Right cardiac atrium (tissue), 5 donors: Measurements from ENCODE around the gene PRKCH. TPM values are rescaled to one million over a fixed set of nuclear protein-coding genes. Genes with fewer than 3 reads are reported as not detected.
A peak's percentile ranks its signal among the peaks of the same experiment; 100 is the strongest.

Experiments used
- ATAC-seq, 2 donors: fragments of 200-7000 bp; cut with Tn5 transposase; one replicate each; pipeline versions ENCODE4 v1.8.0 to v1.9.1; 2020; ENCODE audit warnings: moderate library complexity in 2 of 2, mild to moderate bottlenecking in 1 of 2
- DNase-seq, 3 donors: peaks; one replicate each; pipeline ENCODE4 v3.0.0-alpha.2; 2020
- H3K27ac ChIP-seq: one replicate; pipeline ENCODE4 v1.5.1; 2013; ENCODE audit warnings: mild to moderate bottlenecking, low read length, control low read depth, moderate library complexity
- H3K27me3 ChIP-seq: one replicate; pipeline ENCODE4 v1.6.1; 2013; ENCODE audit not compliant: control insufficient read depth, insufficient read depth
- H3K4me1 ChIP-seq: one replicate; pipeline ENCODE4 v1.6.1; 2013; ENCODE audit warnings: low read length; ENCODE audit not compliant: control insufficient read depth, insufficient read depth
- H3K4me3 ChIP-seq: one replicate; pipeline ENCODE4 v1.5.1; 2013; ENCODE audit warnings: low read length, control low read depth
- H3K9me3 ChIP-seq: one replicate; pipeline ENCODE4 v1.6.1; 2013; ENCODE audit warnings: low read length; ENCODE audit not compliant: control insufficient read depth
- WGBS: extraction: QIAGEN DNeasy Blood & Tissue Kit; methylation state at CpG from one replicate; pipeline ENCODE4 v1.1.7; 2013; 5-methylcytosine and 5-hydroxymethylcytosine counted together
- intact Hi-C, 4 donors: fragments of 100-400 bp; cut with DNase I; formaldehyde crosslinking; loops; one replicate each; pipeline versions ENCODE4 v1.11.0 to v1.14.0; 2022 to 2023
- polyA plus RNA-seq: library from polyadenylated mRNA; stranded (reverse); fragments of 200-250 nt; gene quantifications from one replicate; pipeline ENCODE4 v1.2.3, GENCODE V29; 2013
- total RNA-seq, 4 donors: library from RNA; stranded (reverse); fragmentation: NEBNext Ultra II Directional; extraction: Animal tissue kit (Norgen Biotek cat#: 25700); gene quantifications; one replicate each; pipeline ENCODE4 v1.2.1, GENCODE V29; 2021
- donor health status: healthy with polysubstance abuse.
- donor health status: DM: no; HTN: yes; CAD: no.
- donor health status: DM: no; HTN: no; CAD: no.
- donor health status: DM: no; HTN: yes; CAD: no; lungs with severe emphysema.
- donor health status: DM: yes; HTN: yes; CAD: no.

PRKCH gene
- total and polyA plus RNA-seq, 5 donors, result 11.9 to 31.3 (median 26.6) TPM

GRCh38 chr14:61573321-61573720 lies 251.9 kb downstream of the PRKCH start:
- intact Hi-C loops, result no loop called here
- DNase-seq (no peak), ATAC-seq (no peak)
- H3K27ac ChIP-seq, result no peak overlapping the region
- H3K27me3 ChIP-seq, result no peaks in the 10 kb centered on the region
- H3K4me3 ChIP-seq, result no peak overlapping the region
- peaks cover 7% of the 10 kb centered on the region for H3K4me1 ChIP-seq
- WGBS, result 89% methylated on average over 3 of the region's 3 CpGs
- no peaks in the 10 kb centered on the region for H3K9me3 ChIP-seq

GRCh38 chr14:61573748-61574513 lies 252.6 kb downstream of the PRKCH start:
- Histone ChIP-seq H3K9me3 (no peaks in the 10 kb centered on the region), H3K27ac (no peak overlapping the region), H3K27me3 (no peaks in the 10 kb centered on the region), H3K4me3 (no peak overlapping the region), H3K4me1 (peaks cover 7% of the 10 kb centered on the region)
- ATAC-seq, result no peak
- intact Hi-C loops, result no loop called here
- WGBS, result 70% methylated on average over 7 of the region's 7 CpGs
- DNase-seq, result no peak

GRCh38 chr14:61574514-61574807 lies 253.1 kb downstream of the PRKCH start:
- ATAC-seq (no peak), DNase-seq (no peak)
- Histone ChIP-seq H3K27me3 (no peaks in the 10 kb centered on the region), H3K9me3 (no peaks in the 10 kb centered on the region), H3K4me3 (no peak overlapping the region), H3K4me1 (peaks cover 7% of the 10 kb centered on the region), H3K27ac (no peak overlapping the region)
- intact Hi-C loops, result no loop called here
- 87% methylated on average over 7 of the region's 7 CpGs for WGBS

DNA sequence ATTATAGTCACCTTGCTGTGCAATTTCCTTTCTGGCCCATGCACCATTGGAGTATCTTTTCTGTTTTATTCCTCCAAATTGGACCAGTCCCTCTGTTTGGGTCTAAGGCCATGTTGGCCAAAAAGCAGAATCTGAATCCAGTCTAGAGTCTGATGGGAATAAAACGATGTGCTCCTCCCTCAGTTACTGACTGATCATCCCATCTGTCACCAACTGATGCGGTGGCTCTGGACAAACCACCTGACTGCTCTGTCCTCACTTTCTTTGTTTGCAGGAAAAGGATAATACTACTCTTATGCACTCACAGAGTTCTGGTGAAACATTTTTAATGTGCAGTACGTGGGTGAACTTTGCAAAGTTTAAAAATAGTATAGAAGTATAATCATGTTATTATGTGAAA lies 253.7 kb downstream of the PRKCH start:
- WGBS, result 79% methylated on average over 3 of the region's 3 CpGs
- H3K27ac ChIP-seq, result no peak overlapping the region
- H3K4me1 ChIP-seq, result peaks cover 1% of the 10 kb centered on the region
- H3K9me3 ChIP-seq, result no peaks in the 10 kb centered on the region
- H3K4me3 ChIP-seq, result no peak overlapping the region
- DNase-seq (no peak), ATAC-seq (no peak)
- intact Hi-C loops, result no loop called here
- no peaks in the 10 kb centered on the region for H3K27me3 ChIP-seq

GRCh38 chr14:61575551-61576150 lies 254.3 kb downstream of the PRKCH start:
- intact Hi-C loops, result no loop called here
- H3K9me3 ChIP-seq, result no peaks in the 10 kb centered on the region
- H3K4me1 ChIP-seq, result no peaks in the 10 kb centered on the region
- H3K27me3 ChIP-seq, result no peaks in the 10 kb centered on the region
- WGBS, result 88% methylated on average over 6 of the region's 6 CpGs
- DNase-seq (no peak), ATAC-seq (no peak)
- H3K27ac ChIP-seq, result no peak overlapping the region
- no peak overlapping the region for H3K4me3 ChIP-seq

GRCh38 chr14:61577506-61577931 lies 256.1 kb downstream of the PRKCH start:
- Histone ChIP-seq H3K4me3 (no peak overlapping the region), H3K9me3 (no peaks in the 10 kb centered on the region), H3K27ac (no peak overlapping the region), H3K4me1 (no peaks in the 10 kb centered on the region), H3K27me3 (no peaks in the 10 kb centered on the region)
- no peak for ATAC-seq
- no peak for DNase-seq
- 96% methylated on average over 2 of the region's 2 CpGs for WGBS
- intact Hi-C loops, result no loop called here

DNA sequence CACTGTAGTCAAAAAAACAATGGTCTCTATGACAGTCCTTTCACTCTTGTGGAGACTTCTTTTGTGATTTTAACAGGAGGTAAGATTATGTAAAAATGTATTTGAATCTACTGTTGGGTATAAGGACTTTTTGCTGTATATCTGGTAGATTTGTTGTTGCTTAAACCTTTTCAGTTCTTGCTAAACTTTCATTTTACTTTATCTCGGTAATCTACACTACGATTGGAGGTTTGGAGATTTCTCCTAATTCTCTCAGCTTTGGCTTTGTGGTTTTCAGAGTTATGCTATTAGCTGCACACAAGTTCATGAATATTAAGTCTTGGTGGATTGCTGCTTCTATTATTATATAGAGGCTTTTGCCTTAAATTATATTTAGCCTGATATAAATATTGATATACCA lies 257.4 kb downstream of the PRKCH start:
- H3K4me3 ChIP-seq, result no peak overlapping the region
- H3K27me3 ChIP-seq, result no peaks in the 10 kb centered on the region
- intact Hi-C loops, result no loop called here
- ATAC-seq (no peak), DNase-seq (no peak)
- no peaks in the 10 kb centered on the region for H3K9me3 ChIP-seq
- 85% methylated on average over 2 of the region's 2 CpGs for WGBS
- no peaks in the 10 kb centered on the region for H3K4me1 ChIP-seq
- H3K27ac ChIP-seq, result no peak overlapping the region

GRCh38 chr14:61581340-61581739 lies 260.0 kb downstream of the PRKCH start:
- ATAC-seq (no peak), DNase-seq (no peak)
- intact Hi-C loops, result no loop called here
- no peak overlapping the region for H3K4me3 ChIP-seq
- no peaks in the 10 kb centered on the region for H3K27me3 ChIP-seq
- no peaks in the 10 kb centered on the region for H3K9me3 ChIP-seq
- H3K27ac ChIP-seq, result no peak overlapping the region
- H3K4me1 ChIP-seq, result peaks cover 11% of the 10 kb centered on the region
- 65% methylated on average over 1 of the region's 1 CpG for WGBS

- no peak overlapping the region for H3K4me3 ChIP-seq
- H3K27me3 ChIP-seq, result no peaks in the 10 kb centered on the region
- H3K4me1 ChIP-seq, result peaks cover 11% of the 10 kb centered on the region
- H3K27ac ChIP-seq, result no peak overlapping the region
- DNase-seq, result no peak
- 68% methylated on average over 3 of the region's 3 CpGs for WGBS
- H3K9me3 ChIP-seq, result no peaks in the 10 kb centered on the region
- peak; percentile 17 to 34 for ATAC-seq
- intact Hi-C loops, result no loop called here
Measured at GRCh38 chr14:61581955-61582615, 260.7 kb downstream of the PRKCH start.

DNA sequence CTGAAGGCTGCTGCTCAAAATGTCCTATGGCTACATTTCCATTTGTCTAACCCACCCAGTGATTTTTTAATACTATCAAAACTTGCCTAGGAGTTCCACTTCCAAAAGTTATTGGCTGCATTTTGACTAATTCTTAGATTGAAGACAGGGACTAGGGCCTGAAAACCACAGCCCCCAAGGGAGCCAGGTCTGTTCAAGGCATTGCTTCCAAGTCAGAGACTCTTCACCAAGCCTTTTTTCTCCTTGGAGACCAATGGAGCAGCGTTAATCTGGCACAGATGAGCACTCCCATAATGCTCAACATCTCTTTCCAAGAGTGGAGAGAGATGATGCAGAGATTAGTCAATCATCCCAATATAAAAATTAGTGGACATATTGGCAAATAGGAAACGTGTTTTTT lies 261.4 kb downstream of the PRKCH start:
- Histone ChIP-seq H3K4me3 (no peak overlapping the region), H3K27me3 (no peaks in the 10 kb centered on the region), H3K4me1 (peaks cover 11% of the 10 kb centered on the region), H3K9me3 (no peaks in the 10 kb centered on the region), H3K27ac (no peak overlapping the region)
- no peak for DNase-seq
- ATAC-seq, result no peak
- intact Hi-C loops, result no loop called here
- WGBS, result 77% methylated on average over 2 of the region's 2 CpGs

GRCh38 chr14:61584331-61584741 lies 263.0 kb downstream of the PRKCH start:
- ATAC-seq (no peak), DNase-seq (no peak)
- intact Hi-C loops, result no loop called here
- Histone ChIP-seq H3K27ac (no peak overlapping the region), H3K4me3 (no peak overlapping the region), H3K9me3 (no peaks in the 10 kb centered on the region), H3K27me3 (no peaks in the 10 kb centered on the region), H3K4me1 (peaks cover 11% of the 10 kb centered on the region)
- 67% methylated on average over 3 of the region's 3 CpGs for WGBS
